ENCODE measurements around the gene PGF.

The PGF gene

GRCh38 chr14:74954947-74955228 is 509 bp downstream of the PGF start:
- no peak for DNase-seq

- DNase-seq, result no peak
These were observed 1.0 kb downstream of the PGF start for GRCh38 chr14:74954232-74954946.

GRCh38 chr14:74953686-74954085 is 1.7 kb downstream of the PGF start:
- DNase-seq, result no peak

- DNase-seq, result no peak
These were observed 2.5 kb downstream of the PGF start for GRCh38 chr14:74952697-74953484.

GRCh38 chr14:74952180-74952665 is 3.2 kb downstream of the PGF start:
- no peak for DNase-seq

- no peak for DNase-seq
These were observed 3.8 kb downstream of the PGF start for GRCh38 chr14:74951443-74952179.

GRCh38 chr14:74950795-74951442 is 4.5 kb downstream of the PGF start:
- no peak for DNase-seq

- DNase-seq, result no peak
These were observed 5.4 kb downstream of the PGF start for GRCh38 chr14:74949859-74950573.

- no peak for DNase-seq
These were observed 6.2 kb downstream of the PGF start for GRCh38 chr14:74949191-74949601.

- no peak for DNase-seq
These were observed 6.9 kb downstream of the PGF start for GRCh38 chr14:74948228-74949175.

GRCh38 chr14:74947353-74948227 is 7.8 kb downstream of the PGF start:
- no peak for DNase-seq

- no peak for DNase-seq
These were observed 8.6 kb downstream of the PGF start for GRCh38 chr14:74946659-74947281.

- peak; percentile 78 for DNase-seq
These were observed 9.3 kb downstream of the PGF start for GRCh38 chr14:74945852-74946658.

GRCh38 chr14:74945261-74945851 is 10.0 kb downstream of the PGF start:
- DNase-seq, result no peak

- DNase-seq, result no peak
These were observed 12.8 kb downstream of the PGF start for GRCh38 chr14:74942608-74943007.

GRCh38 chr14:74942181-74942580 is 13.2 kb downstream of the PGF start:
- no peak for DNase-seq

GRCh38 chr14:74941676-74942097 is 13.7 kb downstream of the PGF start:
- DNase-seq, result peak; percentile 66

GRCh38 chr14:74940956-74941565 is 14.3 kb downstream of the PGF start:
- no peak for DNase-seq
